Kidney (tissue), 14 donors: Measurements from ENCODE around the gene CETN2. TPM values are rescaled to one million over a fixed set of nuclear protein-coding genes. Genes with fewer than 3 reads are reported as not detected.
"Not testable (repeated sequence)": the region's sequence is repeated elsewhere in the genome, so short reads cannot be mapped to it uniquely, and the experiment has no call there.

Experiments used
- DNase-seq, 5 donors: peaks; one replicate each; pipeline ENCODE4 v3.0.0-alpha.2; 2013 to 2020
- FAIRE-seq: peaks from 2 replicates; lab custom pipeline; 2012; peaks lifted over from hg19 to GRCh38; lab: Jason Lieb, UNC
- H3K27ac ChIP-seq, 2 donors: one replicate each; pipeline ENCODE4 v1.7.0; 2013; ENCODE audit warnings: low read depth in 2 of 2, low read length in 2 of 2, inconsistent platforms in 1 of 2
- H3K27me3 ChIP-seq: one replicate; pipeline ENCODE4 v1.7.1; 2013; ENCODE audit warnings: low read length, inconsistent platforms; ENCODE audit not compliant: control insufficient read depth, insufficient read depth
- H3K36me3 ChIP-seq, 3 donors: one replicate each; pipeline versions ENCODE4 v1.7.0 to v1.7.1; 2013; ENCODE audit warnings: low read length in 3 of 3, control low read depth in 1 of 3, inconsistent platforms in 1 of 3; ENCODE audit not compliant: insufficient read depth in 3 of 3, control insufficient read depth in 2 of 3
- H3K4me1 ChIP-seq, 3 donors: one replicate each; pipeline versions ENCODE4 v1.7.0 to v1.7.1; 2013; ENCODE audit warnings: low read length in 3 of 3, inconsistent platforms in 1 of 3, low read depth in 1 of 3; ENCODE audit not compliant: control insufficient read depth in 2 of 3, insufficient read depth in 2 of 3
- H3K4me3 ChIP-seq, 3 donors: one replicate each; pipeline versions ENCODE4 v1.7.0 to v1.8.1; 2013; ENCODE audit warnings: low read length in 3 of 3, control low read depth in 1 of 3, inconsistent platforms in 1 of 3
- H3K9ac ChIP-seq, 3 donors: one replicate each; pipeline versions ENCODE4 v1.7.0 to v1.7.1; 2013; ENCODE audit warnings: low read length in 3 of 3, control low read depth in 1 of 3, inconsistent platforms in 1 of 3
- H3K9me3 ChIP-seq, 3 donors: one replicate each; pipeline versions ENCODE4 v1.7.0 to v1.7.1; 2013; ENCODE audit warnings: low read length in 3 of 3, control low read depth in 1 of 3, inconsistent platforms in 1 of 3; ENCODE audit not compliant: control insufficient read depth in 2 of 3, insufficient read depth in 1 of 3
- CTCF ChIP-seq: IDR thresholded peaks from 3 replicates; pipeline ENCODE4 v1.5.1; 2012; ENCODE audit warnings: mild to moderate bottlenecking, moderate library complexity, borderline replicate concordance; ENCODE audit not compliant: insufficient read depth; ENCODE audit errors: extremely low read depth
- intact Hi-C: fragments of 100-400 bp; cut with DNase I; formaldehyde crosslinking; loops from one replicate; pipeline ENCODE4 v1.11.1; 2022
- polyA plus RNA-seq: library from polyadenylated mRNA; stranded (reverse); fragments of 350-450 nt; fragmentation: Illumina TruSeq; extraction: RNeasy Lipid Tissue Mini Kit (QIAGEN cat#74804); gene quantifications from one replicate; pipeline ENCODE4 v1.2.3, GENCODE V29; 2014; ENCODE audit warnings: low read depth, low replicate concordance; ENCODE audit not compliant: insufficient read depth
- total RNA-seq: library from RNA; stranded (reverse); fragmentation: NEBNext Ultra II Directional; extraction: Animal tissue kit (Norgen Biotek cat#: 25700); gene quantifications from one replicate; pipeline ENCODE4 v1.2.1, GENCODE V29; 2021
- donor health status: control.
- donor health status: control.
- donor health status: control.
- donor health status: control.
- donor health status: control.
- donor health status: DM: yes; HTN: yes; CAD: no.
- donor health status: Normal renal cell carcinoma (clear cell type).

Gene CETN2
- total and polyA plus RNA-seq, 2 donors from 2014 or later: 66.4 to 121 TPM

GRCh38 chrX:152813206-152813605 is 17.4 kb downstream of the CETN2 start:
- H3K9me3 ChIP-seq: no peaks in the 10 kb centered on the region
- FAIRE-seq: no peak

GRCh38 chrX:152810403-152810802 is 20.2 kb downstream of the CETN2 start:
- Histone ChIP-seq H3K27ac (no peak overlapping the region), H3K36me3 (no peaks in the 10 kb centered on the region), H3K9ac (no peak overlapping the region), H3K4me3 (no peak overlapping the region), H3K4me1 (no peaks in the 10 kb centered on the region), H3K27me3 (no peaks in the 10 kb centered on the region), H3K9me3 (no peaks in the 10 kb centered on the region)
- no peak for FAIRE-seq
- intact Hi-C loops: no loop called here
- no peak for TF ChIP-seq CTCF
- DNase-seq: no peak

More at GRCh38 chrX:152813206-152813605, 17.4 kb downstream of the CETN2 start:
- peak in 1 of 5 donors; percentile 29 for DNase-seq
- Histone ChIP-seq H3K27ac (no peak overlapping the region), H3K27me3 (no peaks in the 10 kb centered on the region), H3K36me3 (no peaks in the 10 kb centered on the region), H3K4me1 (no peaks in the 10 kb centered on the region), H3K4me3 (no peak overlapping the region), H3K9ac (no peak overlapping the region)
- intact Hi-C loops: no loop called here
- no peak for TF ChIP-seq CTCF

- Histone ChIP-seq H3K4me3 (no peak overlapping the region), H3K9ac (no peak overlapping the region), H3K9me3 (no peaks in the 10 kb centered on the region), H3K36me3 (no peaks in the 10 kb centered on the region), H3K27ac (no peak overlapping the region), H3K27me3 (no peaks in the 10 kb centered on the region), H3K4me1 (no peaks in the 10 kb centered on the region)
- TF ChIP-seq CTCF: no peak
- DNase-seq (no peak), FAIRE-seq (no peak)
- intact Hi-C loops: no loop called here
These were observed 24.5 kb downstream of the CETN2 start for GRCh38 chrX:152806035-152806434.

- H3K27me3 ChIP-seq: no peaks in the 10 kb centered on the region
- DNase-seq (no peak), FAIRE-seq (no peak)
- H3K9me3 ChIP-seq: no peaks in the 10 kb centered on the region
- intact Hi-C loops: no loop called here
- H3K36me3 ChIP-seq: no peaks in the 10 kb centered on the region
- H3K9ac ChIP-seq: no peak overlapping the region
- no peak overlapping the region for H3K4me3 ChIP-seq
- no peaks in the 10 kb centered on the region for H3K4me1 ChIP-seq
- H3K27ac ChIP-seq: no peak overlapping the region
- TF ChIP-seq CTCF: no peak
These were observed 31.6 kb downstream of the CETN2 start for GRCh38 chrX:152798945-152799344.

GRCh38 chrX:152787062-152787461 is 43.5 kb downstream of the CETN2 start:
- DNase-seq, H3K9me3 ChIP-seq, H3K4me1 ChIP-seq, intact Hi-C loops, H3K36me3 ChIP-seq, H3K27ac ChIP-seq, FAIRE-seq, H3K4me3 ChIP-seq, H3K27me3 ChIP-seq, H3K9ac ChIP-seq: not testable (repeated sequence)
